Glomerular endothelial cell (primary cell): ENCODE data around the gene NEK7. TPM values are rescaled to one million over a fixed set of nuclear protein-coding genes. Genes with fewer than 3 reads are reported as not detected.

ENCODE experiments used
- DNase-seq: peaks from one replicate; pipeline ENCODE4 v3.0.0-alpha.2; 2011; ENCODE audit warnings: low read depth, low spot score; ENCODE audit errors: extremely low read depth
- total RNA-seq: library from RNA; depleted of rRNA; stranded (reverse); fragments of >200 nt; gene quantifications from 2 replicates; pipeline ENCODE4 v1.2.3, GENCODE V29; 2015

The NEK7 gene
- total RNA-seq, 1 donor from 2014 or later = 48.6 TPM

- DNase-seq = no peak
These were observed 96.5 kb downstream of the NEK7 start for GRCh38 chr1:198253259-198253658.

DNA sequence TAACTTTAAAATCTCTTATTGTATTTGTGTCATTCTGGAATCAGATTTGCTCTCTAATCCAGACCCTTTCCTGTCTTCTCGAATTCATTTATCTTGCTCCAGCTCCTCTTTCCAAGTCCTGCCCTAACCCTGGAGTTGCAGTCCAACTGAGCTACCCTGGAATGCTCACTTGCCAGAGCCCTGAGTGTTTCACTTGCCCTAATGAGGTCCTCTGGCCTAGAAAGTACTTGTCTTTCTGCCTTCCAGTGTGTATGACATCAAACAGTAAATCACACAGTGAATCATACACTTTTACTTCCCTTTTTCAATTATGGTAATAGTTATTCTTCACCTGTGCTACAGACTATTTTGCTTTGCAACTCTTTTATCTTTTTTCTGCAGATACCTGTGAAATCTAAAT, 96.9 kb downstream of the NEK7 start:
- DNase-seq = no peak

- no peak for DNase-seq
These were observed 97.7 kb downstream of the NEK7 start for GRCh38 chr1:198254521-198254920.

DNA sequence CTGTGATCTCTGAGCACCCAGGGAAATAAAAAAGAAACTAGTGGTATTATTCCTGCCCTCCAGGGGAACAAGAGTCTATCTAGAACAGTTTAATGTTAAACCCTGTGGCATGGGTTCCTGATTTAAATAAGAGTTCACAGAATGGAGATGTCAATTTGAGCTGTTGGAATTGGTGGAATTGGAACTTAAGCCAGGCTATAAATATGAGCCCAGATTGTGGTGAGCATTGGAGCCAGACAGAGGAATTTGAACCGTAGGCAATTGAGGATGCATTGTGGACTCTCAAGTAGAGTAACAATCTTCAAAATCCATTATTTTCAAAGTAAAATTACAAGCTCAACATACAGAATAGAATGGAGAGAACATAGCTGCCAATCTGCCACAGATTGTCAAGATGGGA, 98.2 kb downstream of the NEK7 start:
- DNase-seq = no peak

GRCh38 chr1:198255784-198256183, 99.0 kb downstream of the NEK7 start:
- no peak for DNase-seq

DNA sequence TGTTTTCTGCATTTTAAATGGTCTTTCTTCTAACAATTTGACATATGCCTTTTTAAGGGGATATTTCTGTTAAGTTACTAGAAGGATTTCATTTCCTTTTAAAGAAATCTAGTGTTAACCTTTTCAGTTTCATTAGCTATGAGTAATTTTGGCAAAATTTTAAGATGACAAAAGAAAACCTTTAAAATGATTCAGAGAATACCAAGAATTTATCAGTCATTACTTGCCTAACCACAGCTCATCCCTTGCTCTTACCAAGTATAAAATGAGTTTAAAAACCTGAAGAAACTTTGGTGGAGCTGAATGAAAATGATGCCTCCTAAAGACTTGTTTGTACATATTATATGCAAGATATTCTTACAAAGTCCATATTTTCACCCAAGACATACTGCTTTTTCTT, 101.7 kb downstream of the NEK7 start:
- DNase-seq = no peak

DNA sequence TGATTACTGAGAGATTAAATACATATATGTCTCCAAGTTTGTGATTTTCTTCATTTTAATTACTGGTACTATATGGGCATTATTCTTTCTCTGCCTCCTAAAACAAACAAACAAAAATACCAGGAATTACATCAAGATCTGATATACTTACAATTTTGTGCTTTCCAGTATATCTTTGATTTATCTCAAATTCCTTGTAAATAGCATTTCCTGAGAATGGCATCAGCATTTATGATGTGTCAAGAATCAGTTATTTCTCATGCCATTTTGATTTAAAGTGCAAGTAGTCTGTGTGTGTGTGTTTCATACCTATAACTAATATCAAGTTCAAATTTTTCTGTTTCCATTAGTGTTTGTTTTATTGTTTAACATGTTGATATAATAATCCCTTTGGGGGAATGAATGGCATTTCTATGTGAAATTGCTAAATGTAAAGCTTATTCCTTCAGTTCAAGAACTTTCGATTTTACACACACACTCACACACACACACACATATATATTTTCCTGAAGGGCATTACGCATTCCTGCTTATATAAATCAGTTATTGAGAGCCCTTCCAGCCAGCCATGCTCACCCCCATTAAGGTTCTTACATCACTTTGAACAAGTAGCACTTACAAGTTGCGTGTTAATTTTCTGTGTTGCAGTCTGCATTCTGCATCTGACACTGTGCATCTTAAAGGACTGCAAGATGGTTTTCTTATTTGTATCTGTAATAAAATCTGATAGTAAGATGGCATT, 102.7 kb downstream of the NEK7 start:
- DNase-seq = no peak

GRCh38 chr1:198261886-198262285, 105.1 kb downstream of the NEK7 start:
- DNase-seq = no peak

- no peak for DNase-seq
These were observed 106.4 kb downstream of the NEK7 start for GRCh38 chr1:198263186-198263585.

DNA sequence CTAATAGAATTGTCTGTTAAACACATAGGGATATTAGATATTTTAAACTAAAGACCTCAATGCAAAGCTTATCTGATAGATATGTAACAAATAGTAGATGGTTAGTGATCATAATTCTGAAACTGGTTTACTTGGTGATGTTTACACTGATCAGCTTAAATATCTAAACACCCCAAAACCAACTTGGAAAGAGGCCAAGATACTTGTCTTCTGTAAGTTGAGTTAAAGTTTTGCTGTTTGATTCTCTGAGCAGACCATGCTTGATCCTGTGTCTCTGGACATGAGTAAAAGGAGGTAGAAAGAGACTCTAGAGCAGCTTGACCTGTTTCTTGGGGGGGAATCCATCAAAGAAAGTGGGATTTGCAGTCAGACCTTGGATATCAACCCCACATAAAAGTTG, 107.5 kb downstream of the NEK7 start:
- no peak for DNase-seq

- no peak for DNase-seq
These were observed 108.4 kb downstream of the NEK7 start for GRCh38 chr1:198265073-198265661.

DNA sequence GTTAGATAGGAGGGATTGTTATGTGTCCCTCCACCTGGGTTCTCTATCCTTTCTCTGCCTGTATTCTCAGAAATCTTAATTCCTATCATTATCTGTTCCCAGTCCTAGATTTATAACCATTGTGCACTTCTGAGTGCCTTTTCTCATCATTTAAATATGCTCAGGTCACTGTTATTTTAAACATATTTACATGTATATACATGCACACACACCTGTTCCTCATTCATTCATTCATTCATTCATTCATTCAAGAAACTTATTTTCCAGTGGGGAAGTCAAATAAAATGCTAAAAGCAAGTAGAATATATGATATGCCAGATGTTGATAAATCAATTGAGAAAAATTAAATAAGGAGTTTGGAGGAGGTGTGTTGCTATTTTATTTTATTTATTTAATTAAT, 110.3 kb downstream of the NEK7 start:
- no peak for DNase-seq

GRCh38 chr1:198267921-198268320, 111.1 kb downstream of the NEK7 start:
- DNase-seq = no peak

DNA sequence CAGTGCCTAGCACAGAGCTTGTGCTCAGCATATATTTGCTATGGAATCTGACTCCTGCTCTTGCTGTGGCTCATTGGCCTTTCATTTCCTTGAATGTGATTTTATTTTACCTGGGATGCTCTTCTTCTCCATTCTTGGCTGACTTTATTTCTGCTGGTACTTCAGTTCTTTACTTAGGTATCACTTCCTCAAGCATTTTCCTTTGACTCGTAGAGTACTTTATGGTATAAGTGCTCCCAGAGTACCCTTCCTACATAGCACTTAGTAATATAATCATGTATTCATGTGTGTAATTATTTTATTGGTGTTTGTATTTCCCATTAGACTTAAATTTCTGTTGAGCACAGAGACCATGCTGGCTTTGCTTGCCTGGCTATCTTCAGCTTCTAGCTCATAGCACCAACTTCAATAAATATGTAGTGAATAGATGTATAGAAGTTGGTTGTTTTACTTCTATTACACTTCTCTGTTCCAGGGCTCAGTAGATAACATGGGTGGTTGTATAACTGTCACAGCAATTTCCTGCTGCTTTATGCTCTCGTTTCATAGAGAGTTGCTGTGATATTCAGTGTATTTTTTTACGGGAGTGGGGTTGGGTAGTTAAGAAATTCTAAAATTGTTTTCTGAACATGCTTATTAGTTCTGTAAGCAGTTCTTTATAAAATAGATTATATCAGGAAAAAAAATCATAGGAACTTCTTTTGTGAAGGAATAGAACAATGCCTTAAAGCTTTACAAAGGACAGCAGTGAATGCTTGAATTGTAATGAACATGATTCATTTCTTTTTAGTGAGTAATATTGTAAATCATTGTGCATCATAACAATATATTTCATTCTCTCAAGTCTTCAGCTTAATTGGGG, 112.2 kb downstream of the NEK7 start:
- no peak for DNase-seq

DNA sequence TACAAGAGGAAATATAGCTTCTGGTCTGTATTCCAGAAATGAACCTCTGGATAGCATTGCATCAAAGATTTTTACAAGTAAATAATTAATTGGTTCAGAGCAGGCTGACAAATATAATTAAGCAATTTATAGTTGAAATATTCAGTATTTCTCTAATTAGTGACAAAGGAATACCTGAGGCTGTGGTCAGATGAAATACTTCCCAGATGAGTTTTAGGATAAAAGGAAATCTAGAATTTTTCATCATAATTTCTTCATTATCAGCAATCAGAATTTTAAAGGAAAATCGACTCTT, 112.8 kb downstream of the NEK7 start:
- no peak for DNase-seq

GRCh38 chr1:198270273-198270828, 113.6 kb downstream of the NEK7 start:
- DNase-seq = no peak

DNA sequence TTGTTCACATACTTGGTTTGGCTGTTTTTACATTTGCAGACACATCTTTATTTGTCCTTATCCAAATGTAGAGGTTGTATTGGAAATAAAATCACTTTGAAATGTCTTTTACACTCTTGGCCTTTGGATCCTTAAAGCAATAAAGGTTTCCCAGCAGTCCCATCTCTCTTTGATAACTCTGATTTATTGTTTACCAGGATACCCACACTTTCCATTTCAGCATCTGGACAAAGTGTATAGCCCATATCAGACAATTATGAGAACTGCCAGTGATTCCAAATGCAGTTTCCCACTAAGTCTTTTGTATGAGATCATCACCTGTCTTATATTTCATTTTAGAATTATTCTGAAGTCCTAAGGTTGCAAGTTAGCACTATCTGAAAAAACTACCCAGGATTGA, 114.7 kb downstream of the NEK7 start:
- no peak for DNase-seq

DNA sequence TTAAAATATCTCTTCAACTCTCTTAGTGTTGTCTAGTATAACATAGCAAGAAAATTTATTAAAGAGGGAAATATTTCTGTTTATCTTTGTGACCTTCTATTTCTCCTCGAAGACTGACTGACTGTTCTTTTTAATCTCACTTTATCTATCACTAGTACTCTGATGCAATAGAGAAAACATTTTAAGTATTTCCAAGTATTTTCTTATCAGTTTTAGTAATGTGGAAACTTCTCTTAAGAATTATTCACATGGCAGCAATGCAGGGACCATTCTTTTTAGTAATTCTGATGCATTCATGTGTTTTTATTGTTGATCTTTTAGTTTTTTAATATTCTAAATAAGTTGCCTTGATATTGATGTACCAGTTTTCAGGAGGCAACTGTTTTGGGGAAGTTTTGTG, 115.7 kb downstream of the NEK7 start:
- DNase-seq = no peak

DNA sequence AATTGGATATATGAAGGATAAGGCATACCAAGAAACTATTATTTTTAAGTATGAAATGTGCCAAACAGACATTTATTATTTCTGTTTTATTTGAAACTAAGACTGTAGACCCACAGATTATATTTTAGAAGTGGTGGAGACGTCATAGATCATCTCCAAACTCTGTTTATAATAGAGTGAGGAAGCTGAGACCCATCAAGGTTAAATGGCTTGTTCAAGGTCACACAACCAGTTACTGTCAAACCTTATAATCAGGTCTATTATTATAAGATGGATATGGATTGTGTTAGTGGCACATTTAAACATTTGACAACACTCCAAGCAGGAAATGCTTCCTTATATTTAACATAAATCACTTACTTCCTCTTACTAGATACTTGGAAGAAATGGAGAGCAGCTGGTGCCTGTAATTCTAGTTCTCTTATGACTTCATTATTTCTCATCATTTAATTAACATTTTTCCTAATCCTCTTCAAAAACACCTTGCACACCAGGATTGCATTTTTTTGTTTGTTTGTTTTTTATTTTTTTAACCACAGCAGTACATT, 117.0 kb downstream of the NEK7 start:
- no peak for DNase-seq

GRCh38 chr1:198275597-198275996, 118.8 kb downstream of the NEK7 start:
- DNase-seq = no peak

DNA sequence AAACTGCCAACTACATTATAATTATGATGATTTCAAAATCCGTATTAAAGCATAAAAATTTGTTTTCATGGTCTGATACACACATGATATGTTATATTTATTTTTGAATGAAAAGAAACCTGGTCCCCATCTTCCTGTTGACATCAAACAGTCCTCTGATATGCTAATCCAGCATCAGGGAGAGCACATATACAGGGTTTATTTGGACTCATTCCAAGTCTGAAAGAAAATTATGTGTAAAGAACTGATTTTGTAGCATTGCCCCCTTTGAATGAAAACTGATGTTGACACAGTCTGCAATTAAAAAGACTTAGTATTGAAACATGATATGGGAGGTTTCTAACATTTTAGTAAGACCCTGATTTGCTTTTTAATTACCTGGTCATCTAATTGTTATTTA, 119.4 kb downstream of the NEK7 start:
- DNase-seq = no peak
